ENCODE results near the gene AMY1A. TPM values are rescaled to one million over a fixed set of nuclear protein-coding genes. Genes with fewer than 3 reads are reported as not detected.
"Not testable (repeated sequence)": the region's sequence is repeated elsewhere in the genome, so short reads cannot be mapped to it uniquely, and the experiment has no call there.

AMY1A gene
- not detected for total RNA-seq
- not detected for total RNA-seq (2013)
- total RNA-seq = 0 to 0.15 (median 0) reads per million in 29 experiments

- H3K9me3 ChIP-seq; H3K9me3 Mint-ChIP-seq; DNase-seq; H3K4me1 Mint-ChIP-seq; H3K4me3 Mint-ChIP-seq; H3K4me3 ChIP-seq (ENCODE audit: control insufficient read depth in 1 of 2, extremely low read depth in 1 of 2, low read length in 1 of 2); H3K27me3 ChIP-seq (replicated peaks in 1 of 2; ENCODE audit: control insufficient read depth in 2 of 2, extremely low read depth in 1 of 2, insufficient read depth in 2 of 2, low read length in 1 of 2); CTCF ChIA-PET; H3K4me1 ChIP-seq (ENCODE audit: control insufficient read depth in 1 of 2, extremely low read depth in 1 of 2, insufficient read depth in 2 of 2, low read length in 2 of 2); H3K27ac ChIP-seq (ENCODE audit: low read length); H3K27me3 Mint-ChIP-seq; H3K36me3 Mint-ChIP-seq; H3K27ac Mint-ChIP-seq; ATAC-seq (replicated peaks in 1 of 4); H3K36me3 ChIP-seq (ENCODE audit: control insufficient read depth in 2 of 2, extremely low read depth in 1 of 2, insufficient read depth in 1 of 2, low read length in 1 of 2); POLR2A ChIA-PET: not testable (repeated sequence)
- no CpG with 5 or more reads among the region's 5 CpGs for WGBS (ENCODE audit: insufficient coverage)
Measured at GRCh38 chr1:103655460-103655859, at the start of gene AMY1A. TSS of gene AMY1A (plus strand) at chr1:103655760. CDS start at chr1:103656331, 571 bp downstream.

GRCh38 chr1:103616362-103616761, 39.2 kb upstream of the AMY1A start:
- H3K4me1 Mint-ChIP-seq = no peaks in the 10 kb centered on the region
- no peaks in the 10 kb centered on the region for H3K27me3 Mint-ChIP-seq
- WGBS (ENCODE audit: insufficient coverage) = 100% methylated on average over 1 of the region's 2 CpGs
- H3K27ac Mint-ChIP-seq = no peak overlapping the region
- no peak for ATAC-seq (replicated peaks in 1 of 4)
- Histone ChIP-seq H3K36me3 (ENCODE audit: control insufficient read depth in 2 of 2, extremely low read depth in 1 of 2, insufficient read depth in 1 of 2, low read length in 1 of 2) (no peaks in the 10 kb centered on the region), H3K9me3 (no peaks in the 10 kb centered on the region), H3K27ac (ENCODE audit: low read length) (no peak overlapping the region), H3K4me1 (ENCODE audit: control insufficient read depth in 1 of 2, extremely low read depth in 1 of 2, insufficient read depth in 2 of 2, low read length in 2 of 2) (no peaks in the 10 kb centered on the region), H3K4me3 (ENCODE audit: control insufficient read depth in 1 of 2, extremely low read depth in 1 of 2, low read length in 1 of 2) (no peak overlapping the region), H3K27me3 (replicated peaks in 1 of 2; ENCODE audit: control insufficient read depth in 2 of 2, extremely low read depth in 1 of 2, insufficient read depth in 2 of 2, low read length in 1 of 2) (no peaks in the 10 kb centered on the region)
- no peak for DNase-seq
- CTCF ChIA-PET = no interaction called here
- no peak overlapping the region for H3K4me3 Mint-ChIP-seq
- POLR2A ChIA-PET = no interaction called here
- no peaks in the 10 kb centered on the region for H3K9me3 Mint-ChIP-seq
- H3K36me3 Mint-ChIP-seq = no peaks in the 10 kb centered on the region

DNA sequence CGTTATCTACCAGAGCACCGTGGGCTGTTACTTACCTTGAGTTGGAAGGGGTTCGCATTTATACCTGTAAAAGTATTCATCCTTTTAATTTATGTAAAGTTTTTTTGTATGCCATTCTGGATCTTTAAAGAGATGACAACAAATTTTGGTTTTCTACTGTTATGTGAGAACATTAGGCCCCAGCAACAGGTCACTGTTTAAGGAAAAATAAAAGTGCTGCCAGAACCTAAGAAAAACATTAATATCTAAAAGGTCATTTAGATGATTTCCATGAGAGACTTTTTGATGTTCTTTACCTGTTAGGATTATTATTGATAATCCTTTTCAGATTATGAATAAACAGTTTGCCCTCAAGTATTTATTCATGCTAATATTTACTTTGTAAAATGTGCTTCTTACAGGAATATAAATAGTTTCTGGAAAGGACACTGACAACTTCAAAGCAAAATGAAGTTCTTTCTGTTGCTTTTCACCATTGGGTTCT, 38.5 kb upstream of the AMY1A start, which contains the start of gene AMY2A:
Gene AMY2A, plus strand, starts transcription at position 434 of the 484 bp plus-strand sequence. Its CDS starts 14 bp downstream, at position 448.
- H3K4me1 ChIP-seq (ENCODE audit: control insufficient read depth in 1 of 2, extremely low read depth in 1 of 2, insufficient read depth in 2 of 2, low read length in 2 of 2); CTCF ChIA-PET; DNase-seq; H3K9me3 ChIP-seq; H3K9me3 Mint-ChIP-seq; H3K27me3 Mint-ChIP-seq; H3K4me3 ChIP-seq (ENCODE audit: control insufficient read depth in 1 of 2, extremely low read depth in 1 of 2, low read length in 1 of 2); ATAC-seq (replicated peaks in 1 of 4); H3K27ac Mint-ChIP-seq; POLR2A ChIA-PET; H3K27ac ChIP-seq (ENCODE audit: low read length); H3K27me3 ChIP-seq (replicated peaks in 1 of 2; ENCODE audit: control insufficient read depth in 2 of 2, extremely low read depth in 1 of 2, insufficient read depth in 2 of 2, low read length in 1 of 2); H3K4me1 Mint-ChIP-seq; H3K36me3 ChIP-seq (ENCODE audit: control insufficient read depth in 2 of 2, extremely low read depth in 1 of 2, insufficient read depth in 1 of 2, low read length in 1 of 2); H3K36me3 Mint-ChIP-seq; H3K4me3 Mint-ChIP-seq: not testable (repeated sequence)
- no CpG with 5 or more reads among the region's 3 CpGs for WGBS (ENCODE audit: insufficient coverage)

DNA sequence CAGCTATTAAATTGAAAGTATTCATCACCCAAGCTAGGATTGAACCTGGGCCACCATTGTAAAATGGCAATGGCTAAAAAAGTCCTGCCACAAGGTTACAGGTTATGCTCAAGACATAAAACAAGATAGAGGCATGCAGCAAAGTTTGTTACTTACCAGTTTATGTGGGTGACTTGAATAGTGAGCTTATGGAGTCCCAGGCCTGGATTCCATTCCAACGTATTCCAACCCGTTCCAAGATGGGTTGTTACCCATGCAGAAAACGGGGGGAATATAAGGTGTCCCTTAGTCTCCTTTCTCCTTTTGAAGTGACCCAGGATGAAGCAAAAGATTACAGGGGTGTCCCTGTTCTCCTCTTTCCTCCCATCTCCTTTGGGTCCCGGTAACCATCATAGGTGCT, 28.1 kb upstream of the AMY1A start:
- H3K4me3 Mint-ChIP-seq; DNase-seq; POLR2A ChIA-PET; H3K9me3 ChIP-seq; ATAC-seq (replicated peaks in 1 of 4); H3K4me3 ChIP-seq (ENCODE audit: control insufficient read depth in 1 of 2, extremely low read depth in 1 of 2, low read length in 1 of 2); H3K4me1 Mint-ChIP-seq; H3K27ac Mint-ChIP-seq; H3K27ac ChIP-seq (ENCODE audit: low read length); H3K27me3 Mint-ChIP-seq; H3K36me3 Mint-ChIP-seq; CTCF ChIA-PET; H3K4me1 ChIP-seq (ENCODE audit: control insufficient read depth in 1 of 2, extremely low read depth in 1 of 2, insufficient read depth in 2 of 2, low read length in 2 of 2); H3K27me3 ChIP-seq (replicated peaks in 1 of 2; ENCODE audit: control insufficient read depth in 2 of 2, extremely low read depth in 1 of 2, insufficient read depth in 2 of 2, low read length in 1 of 2); H3K36me3 ChIP-seq (ENCODE audit: control insufficient read depth in 2 of 2, extremely low read depth in 1 of 2, insufficient read depth in 1 of 2, low read length in 1 of 2); H3K9me3 Mint-ChIP-seq: not testable (repeated sequence)
- no CpG with 5 or more reads among the region's 4 CpGs for WGBS (ENCODE audit: insufficient coverage)

- H3K36me3 ChIP-seq (ENCODE audit: control insufficient read depth in 2 of 2, extremely low read depth in 1 of 2, insufficient read depth in 1 of 2, low read length in 1 of 2); H3K27me3 ChIP-seq (replicated peaks in 1 of 2; ENCODE audit: control insufficient read depth in 2 of 2, extremely low read depth in 1 of 2, insufficient read depth in 2 of 2, low read length in 1 of 2); ATAC-seq (replicated peaks in 1 of 4); H3K27ac ChIP-seq (ENCODE audit: low read length); H3K4me3 Mint-ChIP-seq; H3K27ac Mint-ChIP-seq; DNase-seq; H3K4me3 ChIP-seq (ENCODE audit: control insufficient read depth in 1 of 2, extremely low read depth in 1 of 2, low read length in 1 of 2); H3K4me1 ChIP-seq (ENCODE audit: control insufficient read depth in 1 of 2, extremely low read depth in 1 of 2, insufficient read depth in 2 of 2, low read length in 2 of 2); POLR2A ChIA-PET; H3K27me3 Mint-ChIP-seq; H3K36me3 Mint-ChIP-seq; H3K4me1 Mint-ChIP-seq; H3K9me3 ChIP-seq; CTCF ChIA-PET; H3K9me3 Mint-ChIP-seq: not testable (repeated sequence)
- WGBS (ENCODE audit: insufficient coverage) = no CpG with 5 or more reads among the region's 3 CpGs
Measured at GRCh38 chr1:103641194-103641593, 14.4 kb upstream of the AMY1A start.

DNA sequence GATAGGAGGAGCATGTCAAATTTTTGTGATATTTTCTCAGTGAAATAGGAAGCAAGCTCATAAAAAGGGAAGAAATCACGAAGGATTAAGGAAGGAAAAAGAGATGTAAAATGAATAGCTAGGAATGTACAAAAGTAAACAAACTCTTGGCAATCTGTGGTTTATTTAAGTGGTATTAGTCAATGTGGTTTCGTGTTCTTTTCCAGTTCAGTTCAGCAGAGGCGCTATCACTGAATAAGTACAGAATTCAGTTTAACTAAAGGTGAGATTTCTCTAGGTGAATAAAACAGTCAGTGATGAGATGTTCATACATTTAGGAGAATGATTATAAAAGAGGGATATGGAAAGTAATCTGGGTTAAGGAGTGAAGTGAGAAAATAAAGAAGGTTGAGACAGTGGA, 11.7 kb upstream of the AMY1A start:
- H3K4me1 Mint-ChIP-seq; H3K36me3 ChIP-seq (ENCODE audit: control insufficient read depth in 2 of 2, extremely low read depth in 1 of 2, insufficient read depth in 1 of 2, low read length in 1 of 2); POLR2A ChIA-PET; H3K9me3 ChIP-seq; H3K27ac Mint-ChIP-seq; DNase-seq; ATAC-seq (replicated peaks in 1 of 4); H3K36me3 Mint-ChIP-seq; H3K4me1 ChIP-seq (ENCODE audit: control insufficient read depth in 1 of 2, extremely low read depth in 1 of 2, insufficient read depth in 2 of 2, low read length in 2 of 2); H3K27ac ChIP-seq (ENCODE audit: low read length); CTCF ChIA-PET; H3K4me3 ChIP-seq (ENCODE audit: control insufficient read depth in 1 of 2, extremely low read depth in 1 of 2, low read length in 1 of 2); H3K27me3 ChIP-seq (replicated peaks in 1 of 2; ENCODE audit: control insufficient read depth in 2 of 2, extremely low read depth in 1 of 2, insufficient read depth in 2 of 2, low read length in 1 of 2); H3K4me3 Mint-ChIP-seq; H3K9me3 Mint-ChIP-seq; H3K27me3 Mint-ChIP-seq: not testable (repeated sequence)
- no CpG with 5 or more reads among the region's 3 CpGs for WGBS (ENCODE audit: insufficient coverage)

GRCh38 chr1:103650305-103650704, 5.3 kb upstream of the AMY1A start:
- CTCF ChIA-PET; ATAC-seq (replicated peaks in 1 of 4); H3K27ac ChIP-seq (ENCODE audit: low read length); POLR2A ChIA-PET; H3K4me1 Mint-ChIP-seq; H3K27ac Mint-ChIP-seq; H3K9me3 ChIP-seq; H3K4me1 ChIP-seq (ENCODE audit: control insufficient read depth in 1 of 2, extremely low read depth in 1 of 2, insufficient read depth in 2 of 2, low read length in 2 of 2); DNase-seq; H3K9me3 Mint-ChIP-seq; H3K4me3 Mint-ChIP-seq; H3K36me3 Mint-ChIP-seq; H3K27me3 ChIP-seq (replicated peaks in 1 of 2; ENCODE audit: control insufficient read depth in 2 of 2, extremely low read depth in 1 of 2, insufficient read depth in 2 of 2, low read length in 1 of 2); H3K36me3 ChIP-seq (ENCODE audit: control insufficient read depth in 2 of 2, extremely low read depth in 1 of 2, insufficient read depth in 1 of 2, low read length in 1 of 2); H3K27me3 Mint-ChIP-seq; H3K4me3 ChIP-seq (ENCODE audit: control insufficient read depth in 1 of 2, extremely low read depth in 1 of 2, low read length in 1 of 2): not testable (repeated sequence)
- no CpG with 5 or more reads among the region's 3 CpGs for WGBS (ENCODE audit: insufficient coverage)
